Calu3 (cell line): ENCODE measurements around the gene HNRNPUL2. TPM values are rescaled to one million over a fixed set of nuclear protein-coding genes. Genes with fewer than 3 reads are reported as not detected.
A peak's percentile ranks its signal among the peaks of the same experiment; 100 is the strongest.
"Not testable (repeated sequence)": the region's sequence is repeated elsewhere in the genome, so short reads cannot be mapped to it uniquely, and the experiment has no call there.

Source experiments
- BruUV-seq: library from RNA; stranded (reverse); fragments of 400-500 nt; replicated peaks from 2 replicates; lab custom pipeline; 2021; lab: Mats Ljungman, UMichigan
- CTCF ChIA-PET: fragments of 300-600 bp; sonication (Branson Sonifier 250); formaldehyde crosslinking; loops from one replicate; lab custom pipeline; 2022; ENCODE audit warnings: antibody characterized with exemption; lab: Charles Lee
- DNase-seq: peaks from one replicate; pipeline ENCODE4 v3.0.0; 2022
- H3K27ac Mint-ChIP-seq: one replicate; pipeline ENCODE4 v1.8.0; 2022; ENCODE audit warnings: mixed read lengths; ENCODE audit not compliant: unreplicated experiment
- H3K27me3 Mint-ChIP-seq: one replicate; pipeline ENCODE4 v1.8.0; 2022; ENCODE audit warnings: mixed read lengths; ENCODE audit not compliant: unreplicated experiment
- H3K36me3 Mint-ChIP-seq: one replicate; pipeline ENCODE4 v1.8.0; 2022; ENCODE audit warnings: mild to moderate bottlenecking, moderate library complexity, mixed read lengths; ENCODE audit not compliant: insufficient read depth, unreplicated experiment
- H3K4me1 Mint-ChIP-seq: one replicate; pipeline ENCODE4 v1.8.0; 2022; ENCODE audit warnings: mild to moderate bottlenecking, low read depth, mixed read lengths; ENCODE audit not compliant: unreplicated experiment
- H3K4me3 Mint-ChIP-seq: one replicate; pipeline ENCODE4 v1.8.0; 2022; ENCODE audit warnings: mild to moderate bottlenecking, low read depth, moderate library complexity, mixed read lengths; ENCODE audit not compliant: unreplicated experiment
- H3K9me3 Mint-ChIP-seq: one replicate; pipeline ENCODE4 v1.8.0; 2022; ENCODE audit warnings: low read depth, mixed read lengths; ENCODE audit not compliant: unreplicated experiment
- CTCF ChIP-seq: fragments of 200-600 bp; IDR thresholded peaks from one replicate; pipeline ENCODE4 v1.8.0; 2022; ENCODE audit warnings: antibody characterized with exemption; ENCODE audit not compliant: unreplicated experiment
- intact Hi-C: fragments of 100-400 bp; cut with micrococcal nuclease; formaldehyde crosslinking; loops from one replicate; pipeline ENCODE4 v1.10.0; 2022; ENCODE audit not compliant: unreplicated experiment
- total RNA-seq: library from RNA; stranded (reverse); gene quantifications from 2 replicates; pipeline ENCODE4 v1.2.3, GENCODE V29; 2022

Gene HNRNPUL2
- total RNA-seq, 1 experiment from 2014 or later = 52.7 TPM

GRCh38 chr11:62753736-62754603 lies 26.7 kb upstream of the HNRNPUL2 start, which contains the start of gene ZBTB3:
Gene ZBTB3 (minus strand): TSS chr11:62754160. CDS start chr11:62753664, 496 bp downstream.
- H3K4me1 Mint-ChIP-seq = no peaks in the 10 kb centered on the region
- peaks cover 18% of the 10 kb centered on the region for H3K36me3 Mint-ChIP-seq
- DNase-seq = peak; percentile 96
- no peaks in the 10 kb centered on the region for H3K27me3 Mint-ChIP-seq
- H3K9me3 Mint-ChIP-seq = no peaks in the 10 kb centered on the region
- H3K4me3 Mint-ChIP-seq = peak within 1 kb of the TSS; percentile 92
- H3K27ac Mint-ChIP-seq = peak within 1 kb of the TSS; percentile 93
- CTCF ChIA-PET = interaction anchor here (0.5 to 1.5 kb wide), 14 partner anchors 12 to 890 kb away, joined by 3 to 16 read pairs (median 3); partner anchors contain the start of genes HNRNPUL2, LBHD1, TAF6L and TMEM179B
- intact Hi-C loops = no loop called here
- BruUV-seq = no TSS peak
- no peak for TF ChIP-seq CTCF

- no peak for TF ChIP-seq CTCF
- intact Hi-C loops = no loop called here
- BruUV-seq = TSS peak; percentile 79
These were observed 25.9 kb upstream of the HNRNPUL2 start for GRCh38 chr11:62752994-62753735.

GRCh38 chr11:62752177-62752785 lies 25.0 kb upstream of the HNRNPUL2 start:
- H3K27me3 Mint-ChIP-seq = no peaks in the 10 kb centered on the region
- no peaks in the 10 kb centered on the region for H3K4me1 Mint-ChIP-seq
- H3K9me3 Mint-ChIP-seq = no peaks in the 10 kb centered on the region
- TF ChIP-seq CTCF = no peak
- peaks cover 18% of the 10 kb centered on the region for H3K36me3 Mint-ChIP-seq
- no TSS peak for BruUV-seq
- no peak for DNase-seq
- no peak overlapping the region for H3K4me3 Mint-ChIP-seq
- no peak overlapping the region for H3K27ac Mint-ChIP-seq
- CTCF ChIA-PET = no interaction called here
- intact Hi-C loops = no loop called here

More at GRCh38 chr11:62752994-62753735, 25.9 kb upstream of the HNRNPUL2 start:
- H3K27me3 Mint-ChIP-seq = no peaks in the 10 kb centered on the region
- H3K36me3 Mint-ChIP-seq = peaks cover 18% of the 10 kb centered on the region
- H3K9me3 Mint-ChIP-seq = no peaks in the 10 kb centered on the region
- no peaks in the 10 kb centered on the region for H3K4me1 Mint-ChIP-seq
- peak overlapping the region; percentile 93 for H3K27ac Mint-ChIP-seq
- H3K4me3 Mint-ChIP-seq = peak overlapping the region; percentile 92
- no peak for DNase-seq
- CTCF ChIA-PET = interaction anchor here (0.5 to 1.5 kb wide), 10 partner anchors 9 to 162 kb away, joined by 3 to 16 read pairs (median 3); partner anchors contain the start of genes HNRNPUL2, LBHD1, TAF6L and TMEM179B

GRCh38 chr11:62749931-62750330 lies 22.7 kb upstream of the HNRNPUL2 start:
- H3K4me3 Mint-ChIP-seq, H3K27me3 Mint-ChIP-seq, DNase-seq, H3K27ac Mint-ChIP-seq, BruUV-seq, H3K9me3 Mint-ChIP-seq, intact Hi-C loops, H3K4me1 Mint-ChIP-seq: not testable (repeated sequence)
- peaks cover 18% of the 10 kb centered on the region for H3K36me3 Mint-ChIP-seq
- CTCF ChIA-PET = interaction anchor here (0.6 kb wide), 1 partner anchor 75 kb away, joined by 3 read pairs; no protein-coding TSS in a partner anchor
